ENCODE data around the gene DPH5. TPM values are rescaled to one million over a fixed set of nuclear protein-coding genes. Genes with fewer than 3 reads are reported as not detected.
"Not testable (repeated sequence)": the region's sequence is repeated elsewhere in the genome, so short reads cannot be mapped to it uniquely, and the experiment has no call there.

The DPH5 gene
- total RNA-seq, result 10 to 100 TPM; 12.5 to 18.1 (median 15.1) TPM

GRCh38 chr1:101025657-101026429, at the start of gene DPH5:
TSS of gene DPH5 (minus strand) at chr1:101025784. CDS start at chr1:101025443, 341 bp downstream.
- Histone ChIP-seq H3K4me1 (peaks cover 13 to 27% (median 22%) of the 10 kb centered on the region in 4 donors), H3K36me3 (peaks cover 0 to 13% (median 0%) of the 10 kb centered on the region in 4 donors), H3K27ac (replicated peaks in 1 of 4) (peak within 1 kb of the TSS; percentile 80 to 88 (median 86)), H3K9me3 (no peaks in the 10 kb centered on the region), H3K4me3 (peak within 1 kb of the TSS; percentile 69 to 84 (median 72)), H3K27me3 (no peaks in the 10 kb centered on the region)
- WGBS, result 0% methylated on average over 8 of the region's 37 CpGs
- intact Hi-C loops (cut with DNase I), result loop anchor here (5.0 kb wide), 1 partner anchor 211 kb away; the partner anchor contains the start of gene S1PR1
- TF ChIP-seq, protein P1, sequence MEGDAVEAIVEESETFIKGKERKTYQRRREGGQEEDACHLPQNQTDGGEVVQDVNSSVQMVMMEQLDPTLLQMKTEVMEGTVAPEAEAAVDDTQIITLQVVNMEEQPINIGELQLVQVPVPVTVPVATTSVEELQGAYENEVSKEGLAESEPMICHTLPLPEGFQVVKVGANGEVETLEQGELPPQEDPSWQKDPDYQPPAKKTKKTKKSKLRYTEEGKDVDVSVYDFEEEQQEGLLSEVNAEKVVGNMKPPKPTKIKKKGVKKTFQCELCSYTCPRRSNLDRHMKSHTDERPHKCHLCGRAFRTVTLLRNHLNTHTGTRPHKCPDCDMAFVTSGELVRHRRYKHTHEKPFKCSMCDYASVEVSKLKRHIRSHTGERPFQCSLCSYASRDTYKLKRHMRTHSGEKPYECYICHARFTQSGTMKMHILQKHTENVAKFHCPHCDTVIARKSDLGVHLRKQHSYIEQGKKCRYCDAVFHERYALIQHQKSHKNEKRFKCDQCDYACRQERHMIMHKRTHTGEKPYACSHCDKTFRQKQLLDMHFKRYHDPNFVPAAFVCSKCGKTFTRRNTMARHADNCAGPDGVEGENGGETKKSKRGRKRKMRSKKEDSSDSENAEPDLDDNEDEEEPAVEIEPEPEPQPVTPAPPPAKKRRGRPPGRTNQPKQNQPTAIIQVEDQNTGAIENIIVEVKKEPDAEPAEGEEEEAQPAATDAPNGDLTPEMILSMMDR (IDR thresholded peaks at IDR 0.05), result no peak
- TF ChIP-seq POLR2AphosphoS5 (IDR thresholded peaks at IDR 0.05) (peak; percentile 79 to 86), EP300 (IDR thresholded peaks at IDR 0.05) (no peak), POLR2A (IDR thresholded peaks at IDR 0.05; ENCODE audit: low read depth) (peak; percentile 60)
- peak; percentile 96 for DNase-seq (ENCODE audit: extremely low spot score)

DNA sequence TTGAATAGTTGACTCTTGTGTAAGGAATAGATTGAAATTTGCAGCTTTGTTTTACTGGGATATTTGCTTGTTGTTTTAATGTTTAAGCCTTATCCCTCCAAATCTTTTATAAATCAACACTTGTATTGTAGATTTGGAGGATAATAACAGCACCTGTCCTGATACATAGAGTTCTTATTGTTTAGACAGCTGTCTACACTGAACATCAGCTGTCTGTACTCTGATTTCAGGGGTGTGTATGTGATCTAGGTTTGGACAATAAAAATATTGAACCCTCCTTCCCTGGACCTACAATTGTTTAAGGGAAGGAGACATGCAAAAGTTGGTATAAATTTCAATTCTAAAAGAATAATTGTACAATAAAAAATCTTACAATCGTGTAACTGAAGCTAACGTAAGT, 48.3 kb upstream of the DPH5 start:
- intact Hi-C loops (cut with DNase I), result no loop called here
- 96% methylated on average over 2 of the region's 2 CpGs for WGBS

DNA sequence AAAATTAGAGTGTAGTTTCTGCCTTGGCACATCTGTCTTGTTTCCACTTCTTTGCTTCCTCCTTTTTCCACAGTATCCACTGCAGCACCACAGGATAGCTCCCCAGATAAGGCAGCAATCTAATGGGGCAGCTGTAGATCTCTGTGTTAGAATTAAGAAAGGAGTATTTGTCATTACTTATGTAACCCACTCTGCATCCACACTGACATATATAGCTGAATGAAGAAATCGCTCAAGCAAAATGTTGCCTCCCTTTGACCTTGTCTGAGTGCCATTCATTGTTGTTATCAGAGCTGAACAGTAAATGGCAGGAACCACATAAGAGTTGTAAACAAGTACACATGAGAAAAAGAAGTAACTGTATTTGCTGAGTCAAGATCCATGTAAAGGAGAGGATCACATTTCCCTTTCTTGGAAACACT, 45.9 kb upstream of the DPH5 start:
- no peaks in the 10 kb centered on the region for H3K4me1 ChIP-seq
- no peaks in the 10 kb centered on the region for H3K9me3 ChIP-seq
- TF ChIP-seq POLR2AphosphoS5 (IDR thresholded peaks at IDR 0.05) (no peak), POLR2A (IDR thresholded peaks at IDR 0.05; ENCODE audit: low read depth) (no peak), EP300 (IDR thresholded peaks at IDR 0.05) (no peak)
- TF ChIP-seq, protein P1 (IDR thresholded peaks at IDR 0.05), result no peak
- H3K27me3 ChIP-seq, result no peaks in the 10 kb centered on the region
- H3K4me3 ChIP-seq, result no peak overlapping the region
- WGBS, result 64% methylated on average over 1 of the region's 1 CpG
- peaks cover 0 to 9% (median 0%) of the 10 kb centered on the region in 4 donors for H3K36me3 ChIP-seq
- intact Hi-C loops (cut with DNase I), result no loop called here
- H3K27ac ChIP-seq (replicated peaks in 1 of 4), result no peak overlapping the region
- no peak for DNase-seq (ENCODE audit: extremely low spot score)

More for the DNA sequence above, 48.3 kb upstream of the DPH5 start:
- H3K4me1 ChIP-seq, result no peaks in the 10 kb centered on the region
- H3K4me3 ChIP-seq, result no peak overlapping the region
- no peaks in the 10 kb centered on the region for H3K27me3 ChIP-seq
- no peak overlapping the region for H3K27ac ChIP-seq (replicated peaks in 1 of 4)
- peaks cover 0 to 9% (median 0%) of the 10 kb centered on the region in 4 donors for H3K36me3 ChIP-seq
- H3K9me3 ChIP-seq, result no peaks in the 10 kb centered on the region
- TF ChIP-seq POLR2A (IDR thresholded peaks at IDR 0.05; ENCODE audit: low read depth), result no peak
- TF ChIP-seq POLR2AphosphoS5 (IDR thresholded peaks at IDR 0.05), result no peak
- TF ChIP-seq, protein P1 (IDR thresholded peaks at IDR 0.05), result no peak
- no peak for TF ChIP-seq EP300 (IDR thresholded peaks at IDR 0.05)
- DNase-seq (ENCODE audit: extremely low spot score), result no peak

GRCh38 chr1:101069158-101069557, 43.6 kb upstream of the DPH5 start:
- no peaks in the 10 kb centered on the region for H3K36me3 ChIP-seq
- no peak overlapping the region for H3K27ac ChIP-seq (replicated peaks in 1 of 4)
- no peaks in the 10 kb centered on the region for H3K9me3 ChIP-seq
- H3K4me1 ChIP-seq, result no peaks in the 10 kb centered on the region
- H3K4me3 ChIP-seq, result no peak overlapping the region
- 83% methylated on average over 4 of the region's 4 CpGs for WGBS
- intact Hi-C loops (cut with DNase I), result no loop called here
- H3K27me3 ChIP-seq, result no peaks in the 10 kb centered on the region
- TF ChIP-seq POLR2A (IDR thresholded peaks at IDR 0.05; ENCODE audit: low read depth), result no peak
- no peak for DNase-seq (ENCODE audit: extremely low spot score)

- intact Hi-C loops (cut with DNase I), result not testable (repeated sequence)
Measured at GRCh38 chr1:101066937-101067335, 41.4 kb upstream of the DPH5 start.

More at GRCh38 chr1:101066937-101067335, 41.4 kb upstream of the DPH5 start:
- H3K9me3 ChIP-seq; H3K4me3 ChIP-seq; H3K36me3 ChIP-seq; DNase-seq (ENCODE audit: extremely low spot score); H3K27ac ChIP-seq (replicated peaks in 1 of 4); H3K4me1 ChIP-seq; H3K27me3 ChIP-seq: not testable (repeated sequence)
- WGBS, result 100% methylated on average over 1 of the region's 1 CpG

Measured in esophagus muscularis mucosa (tissue), 4 donors.